WERI-Rb-1 (cell line): ENCODE data around the gene R3HDM1.

Experiments used
- DNase-seq: peaks from one replicate; pipeline ENCODE4 v3.0.0-alpha.2; 2020
- H3K27ac ChIP-seq: fragments of 250-450 bp; sonication (Bioruptor Pico); 2 replicates; pipeline ENCODE4 v1.5.1; 2020; ENCODE audit warnings: mild to moderate bottlenecking, moderate library complexity
- H3K27me3 ChIP-seq: fragments of 250-450 bp; sonication (Bioruptor Pico); 2 replicates; pipeline ENCODE4 v1.5.1; 2021; ENCODE audit warnings: mild to moderate bottlenecking, low read depth, moderate library complexity; ENCODE audit not compliant: insufficient read depth, severe bottlenecking
- H3K36me3 ChIP-seq: fragments of 250-450 bp; sonication (Bioruptor Pico); 2 replicates; pipeline ENCODE4 v1.5.1; 2020; ENCODE audit warnings: mild to moderate bottlenecking, moderate library complexity
- H3K4me3 ChIP-seq: 2 replicates; pipeline ENCODE4 v1.5.1; 2011; ENCODE audit warnings: low read depth, mild to moderate bottlenecking, control low read depth, low read length
- H3K9me3 ChIP-seq: fragments of 250-450 bp; sonication (Bioruptor Pico); 2 replicates; pipeline ENCODE4 v1.5.1; 2021; ENCODE audit warnings: mild to moderate bottlenecking, moderate library complexity; ENCODE audit not compliant: severe bottlenecking
- TF ChIP-seq, protein P1 (sequence below): IDR thresholded peaks from 2 replicates; pipeline ENCODE4 v1.5.1; 2011; ENCODE audit warnings: low read depth, mild to moderate bottlenecking, control low read depth, inconsistent platforms, low read length

The R3HDM1 gene

GRCh38 chr2:135742325-135742757 is 211.1 kb downstream of the R3HDM1 start:
- Histone ChIP-seq H3K36me3 (peaks cover 15% of the 10 kb centered on the region), H3K27me3 (no peaks in the 10 kb centered on the region), H3K9me3 (no peaks in the 10 kb centered on the region), H3K27ac (peak overlapping the region; percentile 95), H3K4me3 (peak overlapping the region; percentile 83)
- TF ChIP-seq, protein P1, sequence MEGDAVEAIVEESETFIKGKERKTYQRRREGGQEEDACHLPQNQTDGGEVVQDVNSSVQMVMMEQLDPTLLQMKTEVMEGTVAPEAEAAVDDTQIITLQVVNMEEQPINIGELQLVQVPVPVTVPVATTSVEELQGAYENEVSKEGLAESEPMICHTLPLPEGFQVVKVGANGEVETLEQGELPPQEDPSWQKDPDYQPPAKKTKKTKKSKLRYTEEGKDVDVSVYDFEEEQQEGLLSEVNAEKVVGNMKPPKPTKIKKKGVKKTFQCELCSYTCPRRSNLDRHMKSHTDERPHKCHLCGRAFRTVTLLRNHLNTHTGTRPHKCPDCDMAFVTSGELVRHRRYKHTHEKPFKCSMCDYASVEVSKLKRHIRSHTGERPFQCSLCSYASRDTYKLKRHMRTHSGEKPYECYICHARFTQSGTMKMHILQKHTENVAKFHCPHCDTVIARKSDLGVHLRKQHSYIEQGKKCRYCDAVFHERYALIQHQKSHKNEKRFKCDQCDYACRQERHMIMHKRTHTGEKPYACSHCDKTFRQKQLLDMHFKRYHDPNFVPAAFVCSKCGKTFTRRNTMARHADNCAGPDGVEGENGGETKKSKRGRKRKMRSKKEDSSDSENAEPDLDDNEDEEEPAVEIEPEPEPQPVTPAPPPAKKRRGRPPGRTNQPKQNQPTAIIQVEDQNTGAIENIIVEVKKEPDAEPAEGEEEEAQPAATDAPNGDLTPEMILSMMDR = no peak
- no peak for DNase-seq

GRCh38 chr2:135743860-135744259 is 212.6 kb downstream of the R3HDM1 start:
- Histone ChIP-seq H3K4me3 (peak overlapping the region; percentile 83), H3K27me3 (no peaks in the 10 kb centered on the region), H3K36me3 (peaks cover 27% of the 10 kb centered on the region), H3K9me3 (no peaks in the 10 kb centered on the region), H3K27ac (peak overlapping the region; percentile 95)
- no peak for DNase-seq
- TF ChIP-seq, protein P1 = no peak

GRCh38 chr2:135744760-135745314 is 213.6 kb downstream of the R3HDM1 start:
- TF ChIP-seq, protein P1 = peak; percentile 43; the same call in 1 of the 2 replicates
- no peak overlapping the region for H3K4me3 ChIP-seq
- H3K27me3 ChIP-seq = no peaks in the 10 kb centered on the region
- DNase-seq = peak; percentile 73
- peaks cover 37% of the 10 kb centered on the region for H3K36me3 ChIP-seq
- H3K27ac ChIP-seq = peak overlapping the region; percentile 43
- H3K9me3 ChIP-seq = no peaks in the 10 kb centered on the region

DNA sequence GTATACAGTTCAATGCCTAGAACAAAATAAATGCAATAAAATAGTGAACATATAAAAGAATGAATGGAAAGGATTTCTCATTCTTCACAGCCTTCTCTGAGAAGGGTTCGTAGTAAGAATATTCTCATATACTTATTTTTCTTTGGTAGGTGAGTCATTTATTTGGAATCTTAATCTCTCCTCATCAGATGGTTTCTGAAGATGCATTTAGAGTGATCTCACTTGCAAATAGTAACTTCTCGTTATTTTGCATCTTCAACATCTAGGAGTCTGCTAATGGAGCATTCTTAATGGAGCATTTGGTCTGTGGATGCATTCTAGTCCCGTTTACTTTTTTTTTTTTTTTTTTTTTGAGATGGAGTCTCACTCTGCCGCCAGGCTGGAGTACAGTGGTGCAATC is 214.3 kb downstream of the R3HDM1 start:
- H3K27me3 ChIP-seq = no peaks in the 10 kb centered on the region
- TF ChIP-seq, protein P1 = no peak
- H3K9me3 ChIP-seq = no peaks in the 10 kb centered on the region
- H3K27ac ChIP-seq = no peak overlapping the region
- H3K36me3 ChIP-seq = peaks cover 44% of the 10 kb centered on the region
- no peak for DNase-seq
- H3K4me3 ChIP-seq = no peak overlapping the region

GRCh38 chr2:135755573-135755972 is 224.3 kb downstream of the R3HDM1 start:
- H3K9me3 ChIP-seq = peaks cover 6% of the 10 kb centered on the region
- TF ChIP-seq, protein P1 = no peak
- H3K27me3 ChIP-seq = no peaks in the 10 kb centered on the region
- peaks cover 91% of the 10 kb centered on the region for H3K36me3 ChIP-seq
- H3K4me3 ChIP-seq = no peak overlapping the region
- no peak for DNase-seq
- H3K27ac ChIP-seq = no peak overlapping the region

GRCh38 chr2:135756692-135757091 is 225.4 kb downstream of the R3HDM1 start:
- H3K9me3 ChIP-seq = peaks cover 6% of the 10 kb centered on the region
- TF ChIP-seq, protein P1 = no peak
- H3K27me3 ChIP-seq = no peaks in the 10 kb centered on the region
- H3K27ac ChIP-seq = no peak overlapping the region
- H3K4me3 ChIP-seq = no peak overlapping the region
- H3K36me3 ChIP-seq = peaks cover 92% of the 10 kb centered on the region
- no peak for DNase-seq
